ENCODE measurements around the gene TRIM9. TPM values are rescaled to one million over a fixed set of nuclear protein-coding genes. Genes with fewer than 3 reads are reported as not detected.

Gene TRIM9
- total RNA-seq, 1 donor from 2014 or later, result 19.7 TPM

DNA sequence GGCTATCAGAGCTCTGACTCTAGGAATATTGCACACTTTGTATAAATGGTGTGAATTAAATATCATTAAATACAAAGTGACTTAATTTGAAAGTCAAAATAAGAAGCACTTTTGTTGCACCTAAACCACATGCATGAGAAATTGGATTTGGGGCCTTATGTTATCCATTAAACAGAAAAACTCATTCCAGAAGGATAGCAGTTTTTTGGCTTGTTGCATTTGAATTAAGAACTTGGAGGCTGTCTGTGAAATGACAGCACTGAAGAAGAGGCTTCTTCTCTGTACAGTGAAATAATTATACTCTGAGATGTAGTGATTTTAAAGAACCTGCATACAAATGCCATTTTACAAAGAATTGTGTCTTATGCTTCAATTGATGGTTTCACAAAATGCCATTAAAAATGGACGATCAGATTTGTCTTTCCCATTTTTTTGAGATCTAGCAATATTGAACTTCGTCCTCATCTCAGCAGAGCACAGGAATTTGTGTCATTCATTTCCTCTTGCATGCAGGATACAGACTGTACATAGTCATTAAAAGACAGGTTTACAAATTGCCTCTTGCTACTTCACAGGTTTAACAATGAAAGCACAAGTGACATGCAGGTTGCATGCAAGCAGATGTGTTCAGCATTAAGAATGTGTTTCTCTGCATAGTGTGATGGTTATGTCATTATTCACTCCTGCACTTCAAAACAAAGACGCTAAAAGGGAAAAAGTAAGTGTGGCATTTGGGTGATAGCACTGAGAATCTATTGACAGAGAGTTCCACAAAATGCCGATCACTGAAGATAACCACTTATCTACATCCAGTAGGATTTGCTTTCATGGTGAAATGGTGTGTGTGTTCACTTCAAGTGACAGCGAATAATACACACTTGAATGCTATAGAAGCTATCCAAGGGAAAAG is 114.7 kb downstream of the TRIM9 start:
- DNase-seq (ENCODE audit: low read depth, low spot score), result no peak
- H3K4me3 Mint-ChIP-seq, result no peak overlapping the region
- no peaks in the 10 kb centered on the region for H3K27me3 Mint-ChIP-seq (ENCODE audit: low read depth)
- peaks cover 14% of the 10 kb centered on the region for H3K4me1 Mint-ChIP-seq
- no peak overlapping the region for H3K27ac Mint-ChIP-seq (ENCODE audit: unreplicated experiment)
- H3K36me3 Mint-ChIP-seq (ENCODE audit: low read depth), result peaks cover 4% of the 10 kb centered on the region
- no peaks in the 10 kb centered on the region for H3K9me3 Mint-ChIP-seq
- TF ChIP-seq, protein P1, sequence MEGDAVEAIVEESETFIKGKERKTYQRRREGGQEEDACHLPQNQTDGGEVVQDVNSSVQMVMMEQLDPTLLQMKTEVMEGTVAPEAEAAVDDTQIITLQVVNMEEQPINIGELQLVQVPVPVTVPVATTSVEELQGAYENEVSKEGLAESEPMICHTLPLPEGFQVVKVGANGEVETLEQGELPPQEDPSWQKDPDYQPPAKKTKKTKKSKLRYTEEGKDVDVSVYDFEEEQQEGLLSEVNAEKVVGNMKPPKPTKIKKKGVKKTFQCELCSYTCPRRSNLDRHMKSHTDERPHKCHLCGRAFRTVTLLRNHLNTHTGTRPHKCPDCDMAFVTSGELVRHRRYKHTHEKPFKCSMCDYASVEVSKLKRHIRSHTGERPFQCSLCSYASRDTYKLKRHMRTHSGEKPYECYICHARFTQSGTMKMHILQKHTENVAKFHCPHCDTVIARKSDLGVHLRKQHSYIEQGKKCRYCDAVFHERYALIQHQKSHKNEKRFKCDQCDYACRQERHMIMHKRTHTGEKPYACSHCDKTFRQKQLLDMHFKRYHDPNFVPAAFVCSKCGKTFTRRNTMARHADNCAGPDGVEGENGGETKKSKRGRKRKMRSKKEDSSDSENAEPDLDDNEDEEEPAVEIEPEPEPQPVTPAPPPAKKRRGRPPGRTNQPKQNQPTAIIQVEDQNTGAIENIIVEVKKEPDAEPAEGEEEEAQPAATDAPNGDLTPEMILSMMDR (conservative IDR thresholded peaks at IDR 0.05), result no peak

GRCh38 chr14:50978888-50979287 is 116.0 kb downstream of the TRIM9 start:
- H3K9me3 Mint-ChIP-seq, result no peaks in the 10 kb centered on the region

DNA sequence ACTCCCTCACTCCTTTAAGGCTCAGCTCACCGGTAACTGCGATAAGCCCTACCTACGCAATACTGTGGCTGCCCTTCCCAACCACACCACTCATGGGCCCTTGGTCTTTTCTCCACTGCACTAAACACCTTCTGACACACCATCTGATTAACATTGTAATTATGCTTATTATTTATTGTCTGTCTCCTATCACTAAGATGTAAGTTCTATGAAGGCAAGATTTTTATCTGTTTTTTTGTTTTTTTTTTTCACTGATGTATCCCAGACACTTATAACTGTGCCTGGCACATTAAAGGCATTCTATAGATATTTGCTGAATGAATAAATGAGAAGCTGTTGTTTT is 116.4 kb downstream of the TRIM9 start:
- H3K36me3 Mint-ChIP-seq (ENCODE audit: low read depth), result peaks cover 4% of the 10 kb centered on the region
- TF ChIP-seq, protein P1 (conservative IDR thresholded peaks at IDR 0.05), result no peak
- DNase-seq (ENCODE audit: low read depth, low spot score), result no peak
- no peaks in the 10 kb centered on the region for H3K9me3 Mint-ChIP-seq
- H3K27me3 Mint-ChIP-seq (ENCODE audit: low read depth), result no peaks in the 10 kb centered on the region
- H3K4me3 Mint-ChIP-seq, result no peak overlapping the region
- peaks cover 6% of the 10 kb centered on the region for H3K4me1 Mint-ChIP-seq
- H3K27ac Mint-ChIP-seq (ENCODE audit: unreplicated experiment), result no peak overlapping the region

More at GRCh38 chr14:50978888-50979287, 116.0 kb downstream of the TRIM9 start:
- TF ChIP-seq, protein P1 (conservative IDR thresholded peaks at IDR 0.05), result no peak
- DNase-seq (ENCODE audit: low read depth, low spot score), result no peak
- H3K27ac Mint-ChIP-seq (ENCODE audit: unreplicated experiment), result no peak overlapping the region
- peaks cover 4% of the 10 kb centered on the region for H3K36me3 Mint-ChIP-seq (ENCODE audit: low read depth)
- peaks cover 6% of the 10 kb centered on the region for H3K4me1 Mint-ChIP-seq
- no peak overlapping the region for H3K4me3 Mint-ChIP-seq
- no peaks in the 10 kb centered on the region for H3K27me3 Mint-ChIP-seq (ENCODE audit: low read depth)

DNA sequence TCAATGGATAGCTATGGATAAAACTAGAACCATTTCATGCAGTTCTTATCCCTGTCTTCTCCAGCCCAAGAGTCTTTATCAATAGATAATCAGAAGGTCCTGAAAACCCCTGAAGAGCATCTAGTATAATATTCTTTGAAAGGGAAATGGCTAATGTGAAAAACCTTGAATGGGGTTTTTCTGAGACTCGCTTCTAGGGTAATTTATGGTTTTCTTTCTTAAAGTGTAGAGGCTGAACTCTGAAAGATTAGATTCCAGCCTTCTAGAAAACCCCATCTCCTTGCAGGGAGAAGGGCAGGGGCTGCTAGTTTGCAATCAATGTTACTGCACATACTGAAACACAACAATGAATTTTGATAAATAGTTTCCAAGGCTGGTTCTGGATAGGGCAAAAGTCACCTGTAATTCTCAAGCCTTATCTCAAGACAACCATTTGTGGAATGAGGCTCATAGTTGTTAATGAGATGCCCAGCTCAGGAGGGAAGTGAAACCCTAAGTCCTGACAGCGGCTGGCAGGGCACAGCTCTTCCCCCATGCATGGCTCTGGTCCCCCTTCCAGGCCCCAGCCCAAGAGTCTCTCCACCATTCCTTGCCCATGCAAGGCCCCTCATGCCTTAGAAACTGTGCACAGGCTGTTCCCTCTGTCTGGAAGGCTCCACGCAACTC is 116.9 kb downstream of the TRIM9 start:
- H3K4me3 Mint-ChIP-seq, result no peak overlapping the region
- peaks cover 4% of the 10 kb centered on the region for H3K36me3 Mint-ChIP-seq (ENCODE audit: low read depth)
- H3K27ac Mint-ChIP-seq (ENCODE audit: unreplicated experiment), result no peak overlapping the region
- peaks cover 6% of the 10 kb centered on the region for H3K4me1 Mint-ChIP-seq
- H3K9me3 Mint-ChIP-seq, result no peaks in the 10 kb centered on the region
- TF ChIP-seq, protein P1 (conservative IDR thresholded peaks at IDR 0.05), result no peak
- no peak for DNase-seq (ENCODE audit: low read depth, low spot score)
- no peaks in the 10 kb centered on the region for H3K27me3 Mint-ChIP-seq (ENCODE audit: low read depth)

- H3K4me3 Mint-ChIP-seq, result no peak overlapping the region
- no peaks in the 10 kb centered on the region for H3K4me1 Mint-ChIP-seq
- no peaks in the 10 kb centered on the region for H3K27me3 Mint-ChIP-seq (ENCODE audit: low read depth)
- no peak overlapping the region for H3K27ac Mint-ChIP-seq (ENCODE audit: unreplicated experiment)
- TF ChIP-seq, protein P1 (conservative IDR thresholded peaks at IDR 0.05), result no peak
- no peaks in the 10 kb centered on the region for H3K36me3 Mint-ChIP-seq (ENCODE audit: low read depth)
- DNase-seq (ENCODE audit: low read depth, low spot score), result no peak
- no peaks in the 10 kb centered on the region for H3K9me3 Mint-ChIP-seq
Measured at GRCh38 chr14:50974118-50974517, 120.8 kb downstream of the TRIM9 start.
